ENCODE results near the gene DNAI4.
"Not testable (repeated sequence)": the region's sequence is repeated elsewhere in the genome, so short reads cannot be mapped to it uniquely, and the experiment has no call there.

Gene DNAI4

DNA sequence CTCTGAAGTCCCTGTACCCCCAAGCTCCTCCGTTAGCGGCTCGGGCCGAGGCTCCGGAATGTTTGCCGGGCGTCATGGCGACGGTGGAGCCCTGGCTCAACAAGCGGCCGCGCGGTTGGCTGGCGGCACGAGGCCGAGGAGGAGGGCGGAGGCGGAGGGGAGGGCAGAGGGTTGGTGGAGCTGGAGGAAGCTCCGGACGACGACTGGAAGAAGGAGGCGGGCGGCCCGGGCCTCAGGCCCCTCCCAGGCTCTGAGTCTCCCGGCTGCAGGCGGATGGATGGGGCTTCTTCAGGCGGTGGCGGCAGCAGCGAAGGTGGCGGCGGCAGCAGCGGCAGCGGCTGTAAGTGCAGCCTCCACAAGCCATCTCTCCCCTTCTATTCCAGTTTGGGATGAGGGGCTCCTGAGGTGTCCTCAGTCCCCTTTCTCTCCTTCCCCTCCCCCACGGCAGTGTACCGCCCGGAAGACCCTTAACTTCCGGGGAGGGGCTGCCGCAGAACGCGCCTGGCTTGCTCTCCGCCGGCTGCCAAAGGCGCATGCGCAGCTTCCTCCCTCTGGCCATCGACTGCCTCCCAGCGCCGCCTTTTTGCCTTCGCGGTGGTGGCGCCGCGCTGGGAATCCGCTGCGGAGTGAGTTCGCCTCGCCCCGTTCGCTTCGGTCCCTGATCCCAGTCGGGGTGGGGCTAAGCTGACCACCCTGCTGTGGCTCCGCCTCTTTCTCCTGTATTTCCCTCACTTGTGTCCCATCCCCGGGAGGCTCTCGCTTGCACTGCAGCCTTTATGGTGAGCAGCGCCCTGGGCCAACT lies at the start of gene DNAI4, which contains the start of gene MIER1 (continued):
- TF ChIP-seq ZNF548 (tag by site-specific recombination; IDR thresholded peaks at IDR 0.05), result no peak
- TF ChIP-seq ZNF324 (tag by site-specific recombination; IDR thresholded peaks at IDR 0.05), result peak; percentile 88
- TF ChIP-seq ZNF549 (tag by site-specific recombination; IDR thresholded peaks at IDR 0.05), result no peak
- no peak for TF ChIP-seq OSR2 (tag by site-specific recombination; IDR thresholded peaks at IDR 0.05)
- TF ChIP-seq SP7 (tag by site-specific recombination; IDR thresholded peaks at IDR 0.05), result peak; percentile 79; the same call in 1 of the 2 replicates

DNA sequence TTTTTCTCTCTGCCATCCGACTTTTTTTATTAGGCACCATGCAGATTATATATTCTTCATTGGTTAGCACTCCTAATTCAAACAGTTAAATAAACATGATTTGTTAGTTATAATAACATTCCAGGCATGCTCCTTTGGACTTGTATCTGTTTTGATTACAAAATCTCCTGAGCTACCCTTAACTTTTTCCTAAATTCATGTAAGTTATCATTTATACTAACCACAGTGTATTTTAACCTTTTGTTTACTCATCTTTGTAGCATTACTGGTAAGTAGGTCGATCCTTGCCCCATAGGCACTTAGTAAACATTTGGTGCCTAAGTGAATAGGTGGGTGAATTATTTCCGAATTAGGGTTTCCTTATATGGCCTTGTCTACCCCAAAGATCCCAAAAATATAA lies 43.9 kb upstream of the DNAI4 start:
- TF ChIP-seq, protein P1, sequence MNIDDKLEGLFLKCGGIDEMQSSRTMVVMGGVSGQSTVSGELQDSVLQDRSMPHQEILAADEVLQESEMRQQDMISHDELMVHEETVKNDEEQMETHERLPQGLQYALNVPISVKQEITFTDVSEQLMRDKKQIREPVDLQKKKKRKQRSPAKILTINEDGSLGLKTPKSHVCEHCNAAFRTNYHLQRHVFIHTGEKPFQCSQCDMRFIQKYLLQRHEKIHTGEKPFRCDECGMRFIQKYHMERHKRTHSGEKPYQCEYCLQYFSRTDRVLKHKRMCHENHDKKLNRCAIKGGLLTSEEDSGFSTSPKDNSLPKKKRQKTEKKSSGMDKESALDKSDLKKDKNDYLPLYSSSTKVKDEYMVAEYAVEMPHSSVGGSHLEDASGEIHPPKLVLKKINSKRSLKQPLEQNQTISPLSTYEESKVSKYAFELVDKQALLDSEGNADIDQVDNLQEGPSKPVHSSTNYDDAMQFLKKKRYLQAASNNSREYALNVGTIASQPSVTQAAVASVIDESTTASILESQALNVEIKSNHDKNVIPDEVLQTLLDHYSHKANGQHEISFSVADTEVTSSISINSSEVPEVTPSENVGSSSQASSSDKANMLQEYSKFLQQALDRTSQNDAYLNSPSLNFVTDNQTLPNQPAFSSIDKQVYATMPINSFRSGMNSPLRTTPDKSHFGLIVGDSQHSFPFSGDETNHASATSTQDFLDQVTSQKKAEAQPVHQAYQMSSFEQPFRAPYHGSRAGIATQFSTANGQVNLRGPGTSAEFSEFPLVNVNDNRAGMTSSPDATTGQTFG (tag by site-specific recombination; IDR thresholded peaks at IDR 0.05; ENCODE audit: borderline replicate concordance), result no peak
- TF ChIP-seq ZNF394 (tag by site-specific recombination; IDR thresholded peaks at IDR 0.05; ENCODE audit: borderline replicate concordance) (no peak), ZNF792 (tag by site-specific recombination; IDR thresholded peaks at IDR 0.05) (no peak), ZSCAN23 (tag by site-specific recombination; IDR thresholded peaks at IDR 0.05) (no peak)
- no peak overlapping the region for H3K4me3 ChIP-seq (ENCODE audit: low read depth, low read length)
- peaks cover 36 to 84% of the 10 kb centered on the region in 2 experiments for H3K36me3 ChIP-seq (ENCODE audit: control insufficient read depth in 2 of 2, insufficient read depth in 1 of 2, low read length in 2 of 2)
- ChIA-PET POLR2A (no interaction called here), CTCF (interaction anchor here (1.1 kb wide), 1 partner anchor 181 kb away, joined by 3 read pairs; no protein-coding TSS in a partner anchor)
- H3K4me1 ChIP-seq (ENCODE audit: control insufficient read depth, insufficient read depth, low read length), result no peaks in the 10 kb centered on the region
- H3K9me3 ChIP-seq (ENCODE audit: control insufficient read depth, insufficient read depth, low read depth, low read length), result no peaks in the 10 kb centered on the region
- no peak overlapping the region for H3K27ac ChIP-seq (ENCODE audit: extremely low read depth, low read depth, low read length)

DNA sequence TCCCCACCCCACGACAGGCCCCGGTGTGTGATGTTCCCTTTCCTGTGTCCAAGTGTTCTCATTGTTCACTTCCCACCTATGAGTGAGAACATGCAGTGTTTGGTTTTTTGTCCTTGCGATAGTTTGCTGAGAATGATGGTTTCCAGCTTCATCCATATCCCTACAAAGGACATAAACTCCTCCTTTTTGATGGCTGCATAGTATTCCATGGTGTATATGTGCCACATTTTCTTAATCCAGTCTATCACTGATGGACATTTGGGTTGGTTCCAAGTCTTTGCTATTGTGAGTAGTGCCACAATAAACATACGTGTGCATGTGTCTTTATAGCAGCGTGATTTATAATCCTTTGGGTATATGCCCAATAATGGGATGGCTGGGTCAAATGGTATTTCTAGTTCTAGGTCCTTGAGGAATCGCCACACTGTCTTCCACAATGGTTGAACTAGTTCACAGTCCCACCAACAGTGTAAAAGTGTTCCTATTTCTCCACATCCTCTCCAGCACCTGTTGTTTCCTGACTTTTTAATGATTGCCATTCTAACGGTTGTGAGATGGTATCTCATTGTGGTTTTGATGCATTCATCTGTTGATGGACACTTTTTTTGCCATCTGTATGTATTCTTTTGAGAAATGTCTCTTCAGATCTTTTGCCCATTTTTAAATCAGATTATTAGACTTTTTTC lies 41.7 kb upstream of the DNAI4 start:
- H3K4me3 ChIP-seq (ENCODE audit: low read depth, low read length); H3K9me3 ChIP-seq (ENCODE audit: control insufficient read depth, insufficient read depth, low read depth, low read length); CTCF ChIA-PET; POLR2A ChIA-PET; H3K27ac ChIP-seq (ENCODE audit: extremely low read depth, low read depth, low read length); H3K4me1 ChIP-seq (ENCODE audit: control insufficient read depth, insufficient read depth, low read length): not testable (repeated sequence)
- peaks cover 35 to 88% of the 10 kb centered on the region in 2 experiments for H3K36me3 ChIP-seq (ENCODE audit: control insufficient read depth in 2 of 2, insufficient read depth in 1 of 2, low read length in 2 of 2)
- TF ChIP-seq, protein P2, sequence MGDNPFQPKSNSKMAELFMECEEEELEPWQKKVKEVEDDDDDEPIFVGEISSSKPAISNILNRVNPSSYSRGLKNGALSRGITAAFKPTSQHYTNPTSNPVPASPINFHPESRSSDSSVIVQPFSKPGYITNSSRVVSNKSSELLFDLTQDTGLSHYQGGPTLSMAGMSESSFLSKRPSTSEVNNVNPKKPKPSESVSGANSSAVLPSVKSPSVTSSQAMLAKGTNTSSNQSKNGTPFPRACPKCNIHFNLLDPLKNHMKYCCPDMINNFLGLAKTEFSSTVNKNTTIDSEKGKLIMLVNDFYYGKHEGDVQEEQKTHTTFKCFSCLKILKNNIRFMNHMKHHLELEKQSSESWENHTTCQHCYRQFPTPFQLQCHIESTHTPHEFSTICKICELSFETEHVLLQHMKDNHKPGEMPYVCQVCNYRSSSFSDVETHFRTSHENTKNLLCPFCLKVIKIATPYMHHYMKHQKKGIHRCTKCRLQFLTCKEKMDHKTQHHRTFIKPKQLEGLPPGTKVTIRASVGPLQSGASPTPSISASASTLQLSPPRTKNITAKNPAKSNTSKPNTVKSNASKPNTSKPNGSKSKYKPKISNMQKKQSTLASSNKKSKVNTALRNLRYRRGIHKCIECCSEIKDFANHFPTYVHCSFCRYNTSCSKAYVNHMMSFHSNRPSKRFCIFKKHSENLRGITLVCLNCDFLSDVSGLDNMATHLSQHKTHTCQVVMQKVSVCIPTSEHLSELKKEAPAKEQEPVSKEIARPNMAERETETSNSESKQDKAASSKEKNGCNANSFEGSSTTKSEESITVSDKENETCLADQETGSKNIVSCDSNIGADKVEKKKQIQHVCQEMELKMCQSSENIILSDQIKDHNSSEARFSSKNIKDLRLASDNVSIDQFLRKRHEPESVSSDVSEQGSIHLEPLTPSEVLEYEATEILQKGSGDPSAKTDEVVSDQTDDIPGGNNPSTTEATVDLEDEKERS (tag by site-specific recombination; IDR thresholded peaks at IDR 0.05), result peak; percentile 81
- TF ChIP-seq, protein P3, sequence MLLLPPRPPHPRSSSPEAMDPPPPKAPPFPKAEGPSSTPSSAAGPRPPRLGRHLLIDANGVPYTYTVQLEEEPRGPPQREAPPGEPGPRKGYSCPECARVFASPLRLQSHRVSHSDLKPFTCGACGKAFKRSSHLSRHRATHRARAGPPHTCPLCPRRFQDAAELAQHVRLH (tag by site-specific recombination; IDR thresholded peaks at IDR 0.05), result peak; percentile 81
- TF ChIP-seq ZNF184 (tag by site-specific recombination; IDR thresholded peaks at IDR 0.05) (peak; percentile 90), SCRT2 (tag by site-specific recombination; IDR thresholded peaks at IDR 0.05) (peak; percentile 52), ZNF146 (tag by site-specific recombination; IDR thresholded peaks at IDR 0.05) (peak; percentile 99)

All from HEK293 (cell line).